Measurements from ENCODE around the gene ZFAND3. TPM values are rescaled to one million over a fixed set of nuclear protein-coding genes. Genes with fewer than 3 reads are reported as not detected.

ZFAND3 gene
- polyA plus RNA-seq, 3 donors: 144 to 156 (median 149) TPM

DNA sequence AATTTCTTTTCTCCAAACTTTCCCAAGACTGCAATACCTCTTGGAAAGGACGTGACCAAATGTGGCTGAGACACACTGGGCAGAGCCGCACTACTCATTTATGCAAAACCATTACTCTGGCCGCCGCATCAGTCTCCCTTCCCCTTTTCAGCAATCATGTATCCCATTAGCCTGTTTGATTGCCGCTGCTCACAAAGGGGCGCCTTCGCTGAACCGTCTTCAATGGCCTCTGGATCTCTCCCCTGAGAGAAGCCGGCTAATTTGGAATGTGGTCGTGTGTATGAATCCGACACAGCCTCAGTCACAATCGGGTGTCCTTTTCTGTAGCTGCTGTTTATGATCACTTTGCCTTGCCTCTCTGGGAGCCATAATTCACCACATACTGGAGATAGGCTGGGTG, 361.1 kb downstream of the ZFAND3 start:
- DNase-seq: no peak

DNA sequence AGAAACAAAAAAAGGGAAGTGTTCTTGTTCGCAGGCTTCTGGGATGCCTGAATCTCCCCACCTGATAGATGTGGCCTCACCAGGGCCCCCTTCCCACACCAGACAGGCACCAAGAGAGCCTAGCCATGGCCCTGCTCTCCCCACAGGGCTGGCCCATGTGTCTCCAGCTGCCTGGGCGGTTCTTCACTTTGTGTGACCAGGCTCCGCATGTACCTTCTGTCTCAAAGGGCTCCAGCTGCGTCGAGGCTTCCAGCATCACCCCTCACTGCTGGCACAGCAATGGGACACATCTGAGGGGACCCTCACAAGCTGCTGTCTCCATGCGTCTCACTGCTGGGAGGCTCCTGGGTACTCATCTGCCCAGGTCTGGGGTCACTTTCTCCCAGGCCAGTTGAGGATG, 362.9 kb downstream of the ZFAND3 start:
- no peak for DNase-seq

DNA sequence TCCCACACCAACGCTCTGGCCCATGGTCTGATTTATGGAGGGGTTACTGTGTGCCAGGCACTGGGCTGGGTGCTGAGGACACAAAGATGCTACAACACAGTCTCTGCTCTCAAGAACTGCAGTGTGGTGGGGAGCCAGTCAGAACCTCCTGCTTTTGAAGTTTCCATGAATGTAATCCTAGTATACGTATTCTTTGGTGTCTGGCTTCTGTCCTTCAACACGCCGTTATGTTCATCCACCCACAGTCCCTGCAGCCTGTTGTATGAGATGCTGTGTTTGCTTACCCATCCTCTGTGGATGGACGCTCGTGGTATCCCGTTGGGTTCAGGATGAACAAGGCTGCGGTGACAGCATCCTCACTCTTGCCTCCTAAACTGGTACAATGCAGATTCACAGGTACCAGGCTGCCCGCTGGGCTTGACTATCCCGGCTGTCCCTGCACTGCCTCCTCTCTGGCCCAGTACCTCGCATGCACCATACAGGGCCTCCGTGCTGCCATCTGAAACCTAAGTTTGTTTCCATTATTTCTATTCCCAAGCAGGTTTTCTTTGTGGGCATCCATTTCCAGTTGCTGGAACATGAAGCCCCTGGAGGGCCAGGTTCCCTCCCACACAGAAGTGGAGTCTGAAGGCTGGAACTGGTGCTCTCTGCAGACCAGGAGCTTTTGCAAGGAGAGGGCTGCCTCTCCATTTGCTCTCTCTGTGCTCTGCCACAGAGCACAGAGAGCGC, 364.5 kb downstream of the ZFAND3 start:
- no peak for DNase-seq

DNA sequence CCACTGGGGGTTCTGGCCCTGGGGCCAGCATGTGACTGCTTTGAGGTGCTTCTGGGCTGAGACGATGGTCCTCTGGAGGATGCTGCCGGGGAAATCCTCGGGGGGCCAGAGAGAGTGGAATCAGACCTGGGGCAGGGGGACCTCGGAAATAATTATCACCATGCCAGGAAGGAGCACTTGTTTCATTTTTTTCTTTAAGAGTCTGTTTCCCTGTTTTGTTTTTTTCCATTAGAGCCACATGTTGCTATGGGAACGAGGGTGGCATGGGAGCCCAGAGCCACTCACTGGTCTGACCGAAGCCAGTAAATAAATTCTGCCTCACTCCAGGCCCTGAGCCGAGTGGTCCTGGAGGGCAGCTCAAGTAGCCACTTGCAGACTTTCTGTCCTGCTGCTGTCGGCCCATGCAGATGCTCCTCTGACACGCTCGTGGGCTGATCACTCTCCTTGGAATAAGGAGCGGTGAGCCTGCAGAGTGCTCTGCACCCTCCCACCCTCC, 365.1 kb downstream of the ZFAND3 start:
- DNase-seq: no peak

DNA sequence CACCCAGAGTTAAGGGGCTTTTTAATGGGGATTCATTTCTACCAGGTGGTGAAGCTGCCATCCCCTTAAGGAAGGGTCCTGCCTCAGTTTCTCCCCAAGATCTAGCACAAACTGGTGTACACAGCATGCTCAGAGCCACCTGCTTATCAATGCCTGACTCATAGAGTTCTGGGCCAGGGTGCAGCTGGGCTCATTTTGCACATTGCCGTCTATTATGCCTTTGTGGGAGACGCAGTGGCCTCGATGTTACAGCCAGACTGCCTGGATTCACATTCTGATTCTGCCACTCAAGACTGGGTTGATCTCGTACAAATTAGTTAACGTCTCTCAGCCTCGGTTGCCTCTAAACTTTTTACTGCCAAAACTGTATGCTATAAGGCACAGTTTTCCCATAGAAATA, 365.7 kb downstream of the ZFAND3 start:
- DNase-seq: no peak

DNA sequence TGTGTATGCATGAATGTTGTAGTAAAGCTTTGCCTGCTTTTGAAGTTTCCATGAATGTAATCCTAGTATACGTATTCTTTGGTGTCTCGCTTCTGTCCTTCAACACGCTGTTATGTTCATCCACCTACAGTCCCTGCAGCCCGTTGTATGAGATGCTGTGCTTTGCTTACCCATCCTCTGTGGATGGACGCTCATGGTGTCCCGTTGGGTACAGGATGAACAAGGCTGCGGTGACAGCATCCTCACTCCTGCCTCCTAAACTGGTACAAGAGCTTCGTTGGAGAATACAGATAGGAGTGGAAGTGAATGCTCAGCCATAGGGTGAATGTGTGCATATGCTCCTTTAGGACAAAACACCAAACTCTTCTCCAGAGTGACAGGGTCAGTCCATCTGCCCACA, 366.2 kb downstream of the ZFAND3 start:
- DNase-seq: no peak

DNA sequence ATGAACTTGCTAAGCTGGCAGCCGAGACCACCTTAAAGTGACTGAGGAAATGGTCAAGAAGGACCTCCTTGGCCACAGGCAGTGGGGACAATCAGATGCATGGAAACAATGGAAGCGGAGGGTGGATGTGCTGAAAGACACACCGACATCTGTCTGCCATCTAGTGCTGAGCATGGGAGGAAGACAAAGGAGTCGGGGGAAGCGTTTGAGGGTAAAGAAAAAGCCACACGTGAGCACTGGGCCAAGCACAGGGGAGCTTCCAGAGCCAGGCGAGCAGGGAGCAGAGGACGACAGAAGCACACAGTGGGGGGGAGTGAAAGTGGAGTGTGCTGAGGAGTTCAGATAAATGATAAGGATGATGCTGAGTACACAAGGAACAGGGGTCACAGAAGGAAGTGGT, 367.8 kb downstream of the ZFAND3 start:
- no peak for DNase-seq

DNA sequence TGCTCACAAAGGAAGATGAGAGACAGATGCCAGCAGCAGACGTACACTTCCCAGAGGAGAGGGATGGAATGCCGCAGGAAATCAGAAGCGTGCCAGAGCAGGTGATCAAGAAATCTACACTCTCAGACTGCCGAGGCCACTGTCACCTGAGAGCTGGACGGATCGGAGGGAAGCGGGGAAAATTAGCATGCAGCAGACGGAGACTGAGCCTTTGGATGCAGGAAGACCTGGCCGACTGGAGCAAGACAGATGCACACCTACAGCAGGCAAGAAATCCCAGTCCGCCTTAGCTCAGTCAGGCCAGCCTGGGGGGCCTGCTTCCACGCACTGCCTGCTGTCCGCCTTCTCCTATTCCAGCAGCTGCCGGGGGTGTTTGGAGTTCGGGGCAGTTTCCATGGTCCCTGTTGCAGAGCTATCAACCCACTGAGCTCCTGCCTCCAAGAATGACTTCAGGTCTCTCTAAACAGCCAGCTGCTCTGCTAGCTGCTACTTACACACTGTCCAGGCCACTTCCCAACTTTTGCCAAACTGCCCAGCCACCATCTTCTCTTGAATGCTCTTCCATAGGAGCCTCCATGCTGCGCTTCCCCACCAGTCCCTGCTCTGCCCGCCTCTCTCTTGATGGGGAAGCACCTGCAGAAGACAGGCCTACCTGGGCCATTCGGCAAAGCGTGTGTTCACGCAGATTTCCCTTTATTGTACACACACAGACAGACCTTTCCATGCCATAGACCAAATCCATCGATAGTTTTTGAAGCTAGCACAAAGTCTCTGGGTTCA, 368.5 kb downstream of the ZFAND3 start:
- no peak for DNase-seq

DNA sequence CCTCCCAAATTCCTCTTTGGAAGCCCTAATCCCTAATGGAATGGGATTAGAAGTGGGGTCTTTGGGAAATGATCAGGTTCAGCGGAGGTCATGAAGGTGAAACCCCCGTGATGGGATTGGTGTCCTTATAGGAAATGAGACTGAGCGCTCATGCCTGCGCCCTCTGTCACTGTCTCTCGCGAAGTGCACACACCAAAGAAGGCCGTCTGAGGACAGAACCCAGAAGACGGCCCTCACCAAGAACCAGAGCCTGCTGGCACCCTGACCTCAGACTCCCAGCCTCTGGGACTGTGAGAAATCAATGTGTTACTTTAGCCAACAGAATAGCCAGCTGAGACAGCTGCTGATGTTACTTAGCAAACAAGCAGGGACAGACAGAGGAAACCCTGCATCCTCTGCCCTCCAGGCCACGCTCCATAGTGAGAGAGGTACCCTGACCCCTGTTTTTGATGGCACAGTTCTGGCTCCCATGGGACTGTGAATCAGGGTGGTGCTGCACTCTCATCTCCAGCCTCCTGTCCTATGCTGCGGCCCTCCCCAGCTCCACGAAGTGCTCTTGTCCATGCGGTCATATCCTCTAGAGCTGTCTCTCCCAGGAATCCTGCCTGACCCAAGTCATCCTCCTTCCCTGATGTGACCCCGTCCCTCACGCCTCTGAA, 369.3 kb downstream of the ZFAND3 start:
- no peak for DNase-seq

DNA sequence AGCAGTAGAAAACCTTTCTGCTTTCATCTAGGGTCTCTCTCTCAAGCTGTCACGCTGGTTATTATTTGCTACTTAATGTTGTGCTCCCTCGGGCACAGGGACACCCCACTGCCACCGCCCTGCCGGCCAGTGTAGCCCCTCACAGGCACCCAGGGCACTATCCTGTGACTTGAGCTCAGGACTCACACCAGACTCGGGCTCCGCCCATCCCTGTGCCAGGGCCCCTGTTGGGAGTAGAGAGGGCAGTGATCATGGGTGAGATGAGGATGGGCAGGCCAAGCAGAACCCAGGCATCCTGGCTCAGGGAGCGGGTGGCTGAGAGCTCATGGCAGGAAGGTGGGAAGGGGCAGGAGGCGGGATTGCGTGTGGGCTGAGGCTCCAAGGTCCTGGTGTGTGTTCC, 371.9 kb downstream of the ZFAND3 start:
- DNase-seq: no peak

DNA sequence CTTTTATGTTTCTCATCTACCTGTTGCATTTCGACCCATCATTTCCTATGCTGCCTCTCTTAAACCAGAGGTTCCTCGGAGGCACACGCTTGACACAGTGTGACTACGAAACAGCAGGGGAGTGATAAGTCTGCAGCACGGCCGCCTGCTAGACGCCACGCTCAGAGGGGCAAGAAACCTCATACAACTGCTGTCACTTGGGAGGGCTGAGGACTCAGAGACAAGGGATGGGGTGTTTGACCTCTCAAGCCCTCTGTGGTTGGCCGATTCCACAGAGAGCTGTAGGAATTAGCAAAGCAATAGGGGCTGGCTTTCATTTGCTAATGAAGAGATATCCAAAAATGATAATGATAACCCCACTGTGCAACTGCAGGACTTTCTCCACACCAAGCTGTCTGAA, 372.5 kb downstream of the ZFAND3 start:
- no peak for DNase-seq

DNA sequence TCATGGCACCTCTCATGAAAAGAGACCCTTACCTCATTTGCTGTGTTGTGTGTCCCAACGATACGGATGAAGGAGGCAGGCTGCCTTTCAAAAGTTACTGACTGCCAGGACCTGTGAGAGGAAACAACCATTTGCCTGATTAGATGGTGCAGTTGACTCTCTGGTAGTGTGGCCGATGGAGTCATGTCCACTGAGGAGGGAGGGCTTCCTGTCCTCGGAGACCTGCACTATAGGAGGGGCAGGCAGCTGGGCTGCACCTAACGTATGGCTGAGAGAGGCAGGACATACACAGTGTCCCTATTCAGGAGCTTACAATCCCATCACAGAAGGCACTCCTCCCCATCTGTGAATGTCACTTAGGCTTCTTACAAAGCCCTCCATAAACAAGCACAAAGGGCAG, 373.0 kb downstream of the ZFAND3 start:
- DNase-seq: no peak

DNA sequence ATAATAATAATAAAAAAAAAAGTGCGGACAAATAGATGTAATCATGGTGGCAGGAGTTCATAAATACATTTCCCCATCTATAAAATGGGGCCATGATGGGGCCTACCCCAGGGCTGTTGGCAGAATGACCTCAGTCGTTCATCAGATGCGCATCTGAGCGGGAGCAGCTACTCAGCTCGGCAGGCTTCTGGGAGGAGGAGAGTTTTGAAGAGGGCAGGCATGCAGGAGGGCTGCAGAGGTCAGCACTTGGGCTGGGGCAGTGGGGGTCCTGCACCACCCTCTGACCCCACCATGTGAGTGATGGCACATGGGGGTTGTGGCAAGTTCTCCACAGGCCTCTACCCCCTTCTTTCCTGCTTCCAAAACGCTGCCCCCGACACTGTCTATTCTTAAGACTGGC, 373.5 kb downstream of the ZFAND3 start:
- DNase-seq: no peak

DNA sequence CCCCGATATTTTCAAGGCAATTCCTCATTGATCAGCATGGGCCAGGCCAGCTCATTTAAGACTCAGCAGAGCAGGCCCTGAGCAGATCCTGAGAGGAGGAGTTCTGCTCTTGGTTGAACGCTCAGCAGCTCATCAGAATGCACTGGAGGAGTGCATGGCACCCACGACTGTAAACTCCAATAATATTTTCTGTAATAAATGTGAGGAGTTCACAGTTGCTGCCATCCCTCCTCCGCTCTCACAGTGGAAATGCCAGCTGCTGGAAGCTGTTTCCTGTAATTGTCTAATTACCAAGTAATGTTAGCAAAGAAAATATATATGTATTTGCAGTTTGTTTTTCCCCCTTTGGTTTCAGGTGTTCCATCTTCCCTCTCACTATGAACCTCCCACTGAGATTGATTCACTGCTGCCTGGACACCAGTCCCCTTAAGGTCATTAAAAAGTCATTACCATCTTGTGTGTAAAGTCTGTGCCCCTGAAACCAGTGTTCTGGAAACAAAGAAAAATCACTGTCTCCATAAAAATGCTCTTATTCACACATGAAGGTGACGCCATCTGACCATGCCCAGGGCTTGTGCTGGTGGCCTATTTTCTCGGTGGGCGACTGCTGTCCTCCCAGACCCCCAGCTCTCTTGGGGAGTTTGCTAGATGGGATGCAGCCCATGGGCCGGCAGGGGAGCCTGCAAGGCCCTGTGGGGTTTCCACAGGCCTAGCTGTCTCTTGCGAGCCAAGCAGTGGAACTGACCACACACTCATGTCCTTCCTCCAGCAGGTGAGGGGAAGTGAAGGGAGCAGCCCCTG, 374.2 kb downstream of the ZFAND3 start:
- no peak for DNase-seq

DNA sequence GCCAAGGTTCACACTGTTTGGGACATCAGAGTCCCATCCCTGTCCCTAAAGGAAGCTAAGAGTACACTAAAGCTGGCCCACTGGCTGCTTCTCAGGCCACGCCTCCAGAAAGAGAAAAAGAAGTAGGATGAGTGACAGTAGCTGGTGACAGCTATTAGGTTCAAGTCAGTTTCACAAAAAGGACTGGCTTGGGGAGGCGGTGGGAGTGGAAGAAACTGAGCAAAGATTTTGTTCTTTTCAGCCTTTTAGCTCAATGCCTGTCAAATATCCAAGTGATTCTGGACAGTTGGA, 374.7 kb downstream of the ZFAND3 start:
- no peak for DNase-seq

DNA sequence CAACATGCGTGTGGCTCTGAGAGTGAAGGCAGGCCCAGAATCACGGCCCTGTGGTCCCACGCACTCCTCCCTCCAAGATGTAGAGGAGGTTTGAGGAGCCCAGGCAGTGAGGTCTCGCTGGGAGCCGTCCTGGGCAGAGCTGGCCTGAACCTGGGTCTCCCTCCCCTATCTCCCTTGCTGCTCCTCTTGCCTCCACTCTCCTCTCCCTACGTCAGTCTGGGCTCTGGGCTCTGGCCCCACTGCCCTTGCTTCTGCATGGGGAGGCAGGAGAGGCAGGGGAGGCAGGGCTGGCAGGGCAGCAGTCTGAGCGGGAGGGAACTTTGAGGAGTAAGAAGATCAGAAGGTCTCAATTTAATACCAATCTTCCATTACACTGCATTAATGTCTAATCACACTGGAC, 375.1 kb downstream of the ZFAND3 start:
- DNase-seq: no peak

DNA sequence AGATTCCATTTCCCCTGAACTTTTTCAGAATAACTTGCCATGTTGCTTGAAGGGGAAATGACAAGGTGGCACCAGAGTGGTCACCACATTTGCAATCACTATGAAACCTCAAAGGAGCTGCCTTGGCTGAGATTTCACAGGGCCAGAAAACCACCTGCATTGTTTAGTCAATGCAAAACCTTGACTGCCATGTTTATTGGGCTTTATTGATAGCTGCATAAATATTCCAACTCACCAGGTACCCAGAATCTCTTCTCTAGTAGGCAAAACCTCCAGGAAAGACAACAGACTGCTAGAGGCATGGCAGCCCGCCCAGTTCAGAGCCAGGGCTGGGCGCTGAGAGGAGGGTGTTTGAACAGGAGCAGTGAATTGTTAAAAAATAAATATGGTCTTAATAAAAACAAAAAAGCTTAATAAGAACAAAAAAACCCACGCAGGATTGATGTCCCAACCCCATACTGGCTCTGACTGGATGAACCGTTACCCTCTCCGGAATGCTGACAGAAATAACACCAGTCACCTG, 375.6 kb downstream of the ZFAND3 start:
- DNase-seq: no peak

DNA sequence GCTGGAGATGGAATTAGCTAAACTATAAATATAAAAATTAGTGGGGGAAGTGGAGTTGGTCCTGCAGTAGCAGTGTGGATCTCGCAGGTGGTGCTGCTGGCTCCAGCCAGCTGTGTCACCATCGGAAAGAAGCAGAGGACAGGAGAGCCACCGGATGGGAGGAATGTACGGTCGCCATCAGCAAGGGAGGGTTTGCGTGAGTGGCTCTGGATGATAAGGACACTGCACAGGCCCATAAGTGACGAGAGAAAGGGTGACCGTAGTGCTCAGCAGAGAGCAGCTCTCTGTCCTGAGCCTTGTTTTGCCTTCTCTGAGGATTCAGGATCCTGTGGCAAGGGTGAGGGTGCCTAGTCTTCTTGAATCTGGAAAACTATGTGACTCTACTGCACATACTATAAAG, 378.7 kb downstream of the ZFAND3 start:
- DNase-seq: no peak
